Measurements from ENCODE around the gene HOXD4.
A peak's percentile ranks its signal among the peaks of the same experiment; 100 is the strongest.

HOXD4 gene

GRCh38 chr2:176129813-176130146, 21.6 kb upstream of the HOXD4 start:
- no peak for DNase-seq (ENCODE audit: low read depth)
- no peak for TF ChIP-seq CTCF (IDR thresholded peaks at IDR 0.05; ENCODE audit: insufficient read depth, low read depth, low read length, missing control alignments)
- H3K4me3 ChIP-seq (ENCODE audit: low read length) = no peak overlapping the region

GRCh38 chr2:176130147-176130956, 21.0 kb upstream of the HOXD4 start:
- no peak for TF ChIP-seq CTCF (IDR thresholded peaks at IDR 0.05; ENCODE audit: insufficient read depth, low read depth, low read length, missing control alignments)
- no peak overlapping the region for H3K4me3 ChIP-seq (ENCODE audit: low read length)
- DNase-seq (ENCODE audit: low read depth) = peak; percentile 14

GRCh38 chr2:176130957-176131847, 20.1 kb upstream of the HOXD4 start:
- no peak for DNase-seq (ENCODE audit: low read depth)
- H3K4me3 ChIP-seq (ENCODE audit: low read length) = no peak overlapping the region

GRCh38 chr2:176131848-176132158, 19.5 kb upstream of the HOXD4 start:
- H3K4me3 ChIP-seq (ENCODE audit: low read length) = no peak overlapping the region
- DNase-seq (ENCODE audit: low read depth) = no peak
- TF ChIP-seq CTCF (IDR thresholded peaks at IDR 0.05; ENCODE audit: insufficient read depth, low read depth, low read length, missing control alignments) = no peak

More at GRCh38 chr2:176130957-176131847, 20.1 kb upstream of the HOXD4 start:
- no peak for TF ChIP-seq CTCF (IDR thresholded peaks at IDR 0.05; ENCODE audit: insufficient read depth, low read depth, low read length, missing control alignments)

- no peak for TF ChIP-seq CTCF (IDR thresholded peaks at IDR 0.05; ENCODE audit: insufficient read depth, low read depth, low read length, missing control alignments)
- DNase-seq (ENCODE audit: low read depth) = no peak
- H3K4me3 ChIP-seq (ENCODE audit: low read length) = no peak overlapping the region
These were observed 18.9 kb upstream of the HOXD4 start for GRCh38 chr2:176132205-176133171.

GRCh38 chr2:176133389-176133788, 18.0 kb upstream of the HOXD4 start:
- no peak for DNase-seq (ENCODE audit: low read depth)
- H3K4me3 ChIP-seq (ENCODE audit: low read length) = no peak overlapping the region
- no peak for TF ChIP-seq CTCF (IDR thresholded peaks at IDR 0.05; ENCODE audit: insufficient read depth, low read depth, low read length, missing control alignments)
